GM18505 (cell line): ENCODE measurements around the gene VPS18.

Experiments used
- ATAC-seq: cut with Tn5 transposase; IDR thresholded peaks from one replicate; pipeline ENCODE4 v1.9.1; 2021; ENCODE audit not compliant: unreplicated experiment
- POLR2A ChIP-seq: IDR thresholded peaks from 4 replicates; pipeline ENCODE4 v1.6.1; 2011; ENCODE audit warnings: borderline replicate concordance; ENCODE audit not compliant: insufficient read depth, insufficient read length; ENCODE audit errors: extremely low read depth

VPS18 gene

GRCh38 chr15:40911693-40912092 is 17.4 kb downstream of the VPS18 start:
- no peak for ATAC-seq
- no peak for TF ChIP-seq POLR2A

GRCh38 chr15:40912478-40912877 is 18.2 kb downstream of the VPS18 start:
- no peak for TF ChIP-seq POLR2A
- ATAC-seq, result no peak

GRCh38 chr15:40914013-40914412 is 19.8 kb downstream of the VPS18 start:
- ATAC-seq, result no peak
- no peak for TF ChIP-seq POLR2A

GRCh38 chr15:40914486-40914885 is 20.2 kb downstream of the VPS18 start:
- ATAC-seq, result no peak
- TF ChIP-seq POLR2A, result no peak

- no peak for ATAC-seq
- no peak for TF ChIP-seq POLR2A
These were observed 20.9 kb downstream of the VPS18 start for GRCh38 chr15:40915116-40915661.

- TF ChIP-seq POLR2A, result no peak
- ATAC-seq, result no peak
These were observed 21.4 kb downstream of the VPS18 start for GRCh38 chr15:40915679-40916078.

GRCh38 chr15:40917585-40917984 is 23.3 kb downstream of the VPS18 start:
- TF ChIP-seq POLR2A, result no peak
- no peak for ATAC-seq

GRCh38 chr15:40918146-40918798 is 24.0 kb downstream of the VPS18 start:
- TF ChIP-seq POLR2A, result no peak
- no peak for ATAC-seq

- no peak for ATAC-seq
- TF ChIP-seq POLR2A, result no peak
These were observed 24.6 kb downstream of the VPS18 start for GRCh38 chr15:40918799-40919392.

GRCh38 chr15:40921949-40922607 is 27.8 kb downstream of the VPS18 start:
- no peak for TF ChIP-seq POLR2A
- no peak for ATAC-seq

GRCh38 chr15:40922608-40923005 is 28.4 kb downstream of the VPS18 start:
- ATAC-seq, result no peak

GRCh38 chr15:40923551-40923950 is 29.3 kb downstream of the VPS18 start:
- no peak for TF ChIP-seq POLR2A
- ATAC-seq, result no peak

More at GRCh38 chr15:40922608-40923005, 28.4 kb downstream of the VPS18 start:
- TF ChIP-seq POLR2A, result no peak

GRCh38 chr15:40925495-40925862 is 31.2 kb downstream of the VPS18 start:
- no peak for TF ChIP-seq POLR2A

More at GRCh38 chr15:40925495-40925862, 31.2 kb downstream of the VPS18 start:
- ATAC-seq, result no peak
